IPS-NIHi11 (cell line): ENCODE results near the gene COL9A1.
"Not testable (repeated sequence)": the region's sequence is repeated elsewhere in the genome, so short reads cannot be mapped to it uniquely, and the experiment has no call there.

Experiments
- DNase-seq: peaks from one replicate; pipeline ENCODE4 v3.0.0; 2012; ENCODE audit warnings: mixed read lengths, low spot score

COL9A1 gene

GRCh38 chr6:70303034-70303525 lies at the start of gene COL9A1:
Gene COL9A1 (minus strand): TSS chr6:70303084. CDS start chr6:70302924, 160 bp downstream.
- no peak for DNase-seq

DNA sequence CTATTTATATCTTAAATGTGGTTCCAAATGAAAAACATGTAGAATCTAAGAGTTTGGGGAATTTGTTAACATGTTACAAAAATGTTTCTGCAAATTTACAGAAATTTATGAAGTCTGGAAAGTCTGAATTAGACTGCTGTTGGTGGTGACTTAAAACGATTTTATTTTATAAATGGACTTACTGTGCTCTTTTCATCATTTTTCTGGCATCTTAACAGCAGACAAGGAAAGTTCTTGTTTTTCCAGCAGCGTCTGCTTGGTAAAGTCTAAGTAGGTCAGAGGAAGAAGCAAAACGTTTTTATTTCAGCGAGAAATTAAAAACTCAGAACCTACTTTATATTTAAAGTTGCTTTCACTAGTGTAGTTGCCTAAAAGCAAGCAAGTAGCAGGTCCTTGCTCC lies 48.6 kb upstream of the COL9A1 start:
- DNase-seq: no peak

DNA sequence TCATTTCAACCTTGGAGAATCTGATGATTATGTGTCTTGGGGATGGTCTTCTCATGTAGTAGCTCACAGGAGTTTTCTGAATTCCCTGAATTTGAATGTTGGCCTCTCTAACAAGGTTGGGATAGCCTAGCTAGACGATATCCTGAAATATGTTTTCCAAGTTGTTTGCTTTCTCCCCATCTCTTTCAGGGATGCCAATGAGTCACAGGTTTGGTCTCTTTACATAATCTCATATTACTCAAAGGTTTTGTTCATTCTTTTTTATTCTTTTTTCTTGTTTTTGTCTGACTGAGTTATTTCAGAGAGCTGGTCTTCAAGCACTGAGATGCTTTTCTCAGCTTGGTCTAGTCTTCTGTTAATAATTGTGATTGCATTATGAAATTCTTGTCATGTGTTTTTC lies 42.7 kb upstream of the COL9A1 start:
- no peak for DNase-seq

DNA sequence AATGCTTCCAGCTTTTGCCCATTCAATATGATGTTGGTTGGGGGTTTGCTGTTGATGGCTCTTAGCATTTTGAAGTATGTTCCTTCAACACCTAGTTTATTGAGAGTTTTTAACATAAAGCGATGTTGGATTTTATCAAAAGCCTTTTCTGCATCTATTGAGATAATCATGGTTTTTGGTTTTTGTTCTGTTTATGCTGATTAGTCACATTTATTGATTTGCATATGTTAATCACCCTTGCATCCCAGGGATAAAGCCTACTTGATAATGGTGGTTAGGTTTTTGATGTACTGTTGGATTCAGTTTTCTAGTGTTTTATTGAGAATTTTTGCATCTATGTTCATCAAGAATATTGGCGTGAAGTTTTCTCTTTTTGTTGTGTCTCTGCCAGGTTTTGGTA lies 40.4 kb upstream of the COL9A1 start:
- DNase-seq: no peak

- not testable (repeated sequence) for DNase-seq
Observed at GRCh38 chr6:70339810-70340209, 36.9 kb upstream of the COL9A1 start.

DNA sequence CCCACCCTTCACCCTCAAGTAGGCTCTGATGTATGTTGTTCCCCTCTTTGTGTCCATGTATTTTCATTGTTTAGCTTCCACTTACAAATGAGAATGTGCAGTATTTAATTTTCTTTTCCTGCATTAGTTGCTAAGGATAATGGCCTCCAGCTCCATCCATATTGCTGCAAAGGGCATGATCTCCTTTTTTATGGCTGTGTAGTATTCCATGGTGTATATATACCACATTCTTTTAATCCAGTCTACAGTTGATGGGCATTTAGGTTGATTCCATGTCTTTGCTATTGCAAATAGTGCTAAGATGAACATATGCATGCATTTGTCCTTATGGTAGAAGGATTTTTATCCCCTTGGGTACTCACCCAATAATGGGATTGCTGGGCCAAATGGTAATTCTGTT lies 35.9 kb upstream of the COL9A1 start:
- no peak for DNase-seq

DNA sequence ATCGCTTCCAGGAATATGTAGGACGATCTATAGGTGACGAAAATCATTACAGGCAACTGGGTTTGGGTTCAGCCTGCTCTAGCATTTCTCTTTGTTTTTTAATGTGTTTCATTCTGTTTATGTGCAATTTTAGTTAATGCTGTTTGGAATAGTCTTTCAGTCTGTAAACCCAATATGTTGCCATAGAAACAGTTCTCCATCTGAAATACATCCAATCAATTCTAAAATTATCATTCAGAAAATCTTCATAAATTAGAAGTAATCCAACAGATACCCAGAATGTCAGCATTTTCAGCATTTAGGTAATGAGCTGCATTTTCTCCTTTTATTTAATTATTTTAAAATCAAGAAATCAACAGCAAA lies 34.8 kb upstream of the COL9A1 start:
- DNase-seq: no peak

DNA sequence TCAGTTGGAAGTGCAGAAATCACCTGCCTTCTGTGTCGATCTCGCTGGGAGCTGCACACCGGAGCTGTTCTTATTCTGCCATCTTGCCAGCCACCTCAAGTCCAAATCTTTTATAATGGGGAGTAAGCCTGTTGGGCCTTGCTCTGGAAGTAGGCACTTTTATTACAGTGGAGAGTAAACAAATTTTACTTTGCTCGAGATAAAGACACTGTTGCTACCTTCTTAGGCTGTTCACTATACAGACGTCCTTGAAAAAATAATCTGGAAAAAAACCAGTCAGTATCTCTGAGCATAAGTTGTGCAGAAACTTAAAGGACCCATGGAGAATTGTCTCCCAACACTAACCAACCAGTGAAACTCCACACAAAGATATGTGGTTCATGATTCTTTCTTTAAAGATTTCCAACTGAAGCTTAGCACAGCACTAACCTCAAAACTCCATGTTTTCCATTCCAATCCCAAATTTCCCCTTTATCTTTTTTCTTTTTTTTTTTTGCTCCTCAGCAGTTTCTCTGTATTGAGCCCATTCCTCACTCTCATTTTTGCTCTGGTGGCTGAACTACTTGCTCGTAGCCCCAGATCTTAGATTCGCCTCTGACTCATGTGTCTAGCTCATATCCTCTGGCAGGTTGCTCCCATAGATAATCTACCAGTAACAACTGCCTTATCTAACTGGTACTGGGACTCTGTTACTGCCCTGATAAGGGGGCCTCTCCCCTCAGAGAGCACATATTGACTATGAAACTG lies 34.3 kb upstream of the COL9A1 start:
- DNase-seq: no peak

DNA sequence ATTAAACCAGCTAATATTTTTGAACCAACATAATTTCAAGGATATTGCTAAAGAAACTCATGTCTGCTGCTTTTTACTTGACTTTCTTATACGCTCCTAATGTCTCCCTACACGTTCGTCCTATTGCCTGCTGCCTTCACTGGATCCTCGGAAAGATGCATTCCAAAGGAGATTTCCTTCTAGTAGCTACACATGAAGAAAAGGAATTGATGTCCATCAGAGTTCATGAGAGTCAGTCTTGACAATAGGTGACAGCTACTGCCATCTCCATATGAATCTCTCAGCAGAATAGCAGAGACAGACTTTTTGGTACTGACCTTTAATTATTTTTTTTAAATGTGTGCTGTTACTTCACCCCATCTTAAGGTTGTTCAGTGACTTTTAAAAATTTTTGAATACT lies 24.2 kb upstream of the COL9A1 start:
- DNase-seq: no peak

DNA sequence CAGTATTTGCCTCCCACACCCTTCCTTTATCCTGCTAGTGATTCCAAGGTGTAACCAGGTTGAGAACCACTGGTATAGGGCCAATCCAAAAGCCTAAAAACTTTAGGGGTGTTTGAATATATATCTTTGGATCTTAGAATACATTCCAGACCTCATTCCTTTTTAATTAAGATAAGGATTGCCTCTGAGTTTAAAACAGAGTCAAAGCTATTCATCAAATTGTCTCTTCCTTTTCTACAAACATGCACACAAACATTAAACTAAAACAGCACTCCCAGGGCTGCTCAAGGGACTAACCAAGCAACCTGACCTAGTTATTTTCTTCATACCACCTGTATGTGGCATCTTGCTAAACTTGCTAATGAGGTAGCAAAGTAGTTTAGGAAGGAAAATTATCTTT lies 22.1 kb upstream of the COL9A1 start:
- no peak for DNase-seq

DNA sequence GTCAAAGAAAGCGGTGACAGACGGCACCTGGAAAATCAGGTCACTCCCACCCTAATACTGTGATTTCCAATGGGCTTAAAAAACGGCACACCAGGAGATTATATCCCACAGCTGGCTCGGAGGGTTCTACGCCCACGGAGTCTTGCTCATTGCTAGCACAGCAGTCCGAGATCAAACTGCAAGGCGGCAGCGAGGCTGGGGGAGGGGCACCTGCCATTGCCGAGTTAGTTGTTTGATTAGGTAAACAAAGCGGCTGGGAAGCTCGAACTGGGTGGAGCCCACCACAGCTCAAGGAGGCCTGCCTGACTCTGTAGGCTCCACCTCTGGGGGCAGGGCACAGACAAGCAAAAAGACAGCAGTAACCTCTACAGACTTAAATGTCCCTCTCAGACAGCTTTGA lies 14.9 kb upstream of the COL9A1 start:
- DNase-seq: not testable (repeated sequence)

- DNase-seq: no peak
Observed at GRCh38 chr6:70315079-70315751, 12.3 kb upstream of the COL9A1 start.

DNA sequence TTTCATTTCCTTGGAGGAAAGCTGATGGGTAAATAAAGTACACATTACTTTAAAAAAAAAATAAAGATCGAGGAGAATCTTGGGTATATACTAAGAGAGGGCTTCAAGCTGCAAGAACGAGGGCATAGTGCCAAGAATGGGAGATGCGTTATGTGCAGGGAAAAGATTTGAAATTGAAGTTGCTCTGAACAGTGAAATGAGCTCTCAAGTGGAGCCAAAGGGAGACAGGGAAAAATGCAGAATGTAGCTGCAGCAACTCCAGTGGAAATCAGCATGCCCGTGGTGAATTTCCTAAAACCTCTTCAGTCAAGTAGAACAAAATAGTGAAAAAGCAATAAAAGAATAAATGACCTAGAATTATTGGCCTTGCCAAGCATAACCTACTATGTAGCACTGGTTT lies 11.4 kb upstream of the COL9A1 start:
- DNase-seq: no peak

DNA sequence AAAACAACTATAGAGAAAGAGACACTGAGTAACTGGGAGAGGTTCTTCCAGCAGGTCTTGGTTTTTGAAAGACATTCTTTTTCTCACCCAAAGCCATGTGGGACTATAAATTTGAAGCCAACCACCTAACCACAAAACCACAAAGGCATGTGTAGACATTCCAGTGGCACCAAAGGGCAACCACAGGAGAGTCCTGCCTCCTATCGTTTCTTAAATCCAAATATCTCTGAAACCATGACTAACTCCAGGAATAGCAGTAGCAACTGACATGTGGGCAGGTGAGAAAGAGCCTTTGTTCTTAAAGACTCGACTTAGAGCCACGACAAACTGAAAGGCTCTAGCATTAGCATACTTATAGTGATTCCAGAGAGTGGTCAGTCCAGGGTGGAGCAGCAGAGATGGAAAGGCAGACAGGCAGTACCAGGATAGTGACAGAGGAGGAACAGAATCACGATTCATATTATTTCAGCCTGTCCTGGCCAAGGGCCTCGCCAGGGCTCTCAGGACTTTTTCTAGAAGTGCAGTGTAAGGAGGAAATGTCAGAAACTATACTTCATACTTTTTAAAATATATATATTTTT lies 9.4 kb upstream of the COL9A1 start:
- DNase-seq: no peak

DNA sequence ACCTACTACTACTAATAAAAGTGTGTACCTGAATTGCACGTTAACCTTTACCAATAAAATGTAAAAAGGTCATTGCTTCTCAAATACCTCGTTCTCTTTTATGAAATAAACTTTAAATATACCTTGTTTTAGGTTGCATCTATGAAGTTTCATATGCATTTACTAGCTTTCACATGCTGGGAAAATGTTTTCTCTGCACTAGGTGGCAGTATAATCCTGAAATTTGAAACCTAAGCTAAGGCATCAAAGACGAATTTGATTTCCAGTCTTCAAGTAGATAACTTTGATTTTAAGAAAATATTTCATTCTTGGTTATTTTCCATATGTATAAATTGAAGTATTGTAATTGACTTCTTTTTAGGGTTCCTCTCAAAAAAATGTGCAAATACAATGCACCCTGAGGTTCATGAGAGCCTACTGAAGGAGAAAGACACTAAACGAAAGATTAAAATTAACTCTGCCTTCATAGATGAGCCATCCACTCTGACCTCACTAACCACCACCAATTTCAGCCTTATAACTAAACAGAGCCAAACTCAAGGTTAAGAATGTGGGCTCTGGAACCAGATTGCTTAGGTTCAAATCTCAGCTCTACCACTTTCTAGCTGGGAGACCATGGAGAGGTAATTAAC lies 7.3 kb upstream of the COL9A1 start:
- no peak for DNase-seq

DNA sequence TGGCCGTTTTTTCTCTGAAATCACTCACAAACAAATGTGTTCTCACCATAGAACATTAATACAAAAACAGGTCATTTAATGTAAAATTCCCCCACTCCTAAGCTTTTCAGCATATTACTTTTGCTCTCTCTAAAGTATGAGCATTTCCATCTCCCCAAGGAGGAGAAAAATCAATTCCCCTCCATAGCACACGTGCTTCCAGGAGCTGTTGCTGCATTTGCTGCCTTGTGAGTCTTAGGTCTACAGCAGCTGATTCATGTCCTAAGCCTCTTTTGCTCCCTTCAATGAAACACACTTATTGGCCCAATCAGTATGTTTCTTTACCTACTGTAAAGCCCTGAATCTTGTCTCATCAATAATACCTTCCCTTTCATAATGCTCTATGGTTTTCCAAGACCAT lies 6.4 kb upstream of the COL9A1 start:
- no peak for DNase-seq

- not testable (repeated sequence) for DNase-seq
Observed at GRCh38 chr6:70308142-70308541, 5.3 kb upstream of the COL9A1 start.

- no peak for DNase-seq
Observed at GRCh38 chr6:70307008-70307407, 4.1 kb upstream of the COL9A1 start.

DNA sequence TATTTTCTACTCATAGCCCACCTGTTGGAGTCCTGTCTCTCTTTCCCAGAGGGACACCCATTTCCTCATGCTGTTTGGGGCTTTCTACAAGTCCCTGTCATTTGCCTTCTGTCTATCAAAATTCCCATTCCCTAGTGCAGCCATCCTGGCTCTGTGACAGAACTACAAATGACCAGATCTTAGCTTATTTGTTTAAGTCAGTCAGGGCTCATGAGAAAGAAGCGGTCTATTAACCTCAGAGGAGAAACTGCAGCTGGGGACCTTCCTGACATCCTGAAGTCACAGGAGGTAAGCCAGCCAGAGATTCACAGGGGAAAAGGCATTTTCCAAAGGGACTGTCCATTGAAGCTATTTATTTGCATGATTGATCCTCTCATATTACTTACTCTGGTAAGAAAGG lies 1.7 kb upstream of the COL9A1 start:
- DNase-seq: no peak

DNA sequence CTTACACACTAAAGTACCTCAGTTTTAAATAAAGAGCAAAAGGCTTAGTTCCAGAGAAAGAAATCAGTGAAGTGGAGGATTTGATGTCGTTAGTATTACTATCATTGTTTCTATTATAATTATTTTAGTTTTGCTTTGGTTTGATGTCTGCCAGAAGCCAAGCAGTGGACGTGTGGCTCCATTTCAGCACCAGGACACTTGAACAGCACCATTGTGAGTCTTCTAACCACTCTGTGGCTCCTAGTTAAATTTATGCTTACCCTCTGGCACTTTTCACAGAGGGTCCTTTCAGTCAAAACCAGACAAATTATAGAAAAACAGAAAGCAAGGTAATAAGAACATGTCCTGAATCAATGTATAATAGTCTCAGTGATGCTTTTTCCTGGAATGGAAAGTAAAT lies 3.4 kb downstream of the COL9A1 start:
- peak; percentile 33 for DNase-seq

GRCh38 chr6:70298068-70298467 lies 4.8 kb downstream of the COL9A1 start:
- DNase-seq: no peak

DNA sequence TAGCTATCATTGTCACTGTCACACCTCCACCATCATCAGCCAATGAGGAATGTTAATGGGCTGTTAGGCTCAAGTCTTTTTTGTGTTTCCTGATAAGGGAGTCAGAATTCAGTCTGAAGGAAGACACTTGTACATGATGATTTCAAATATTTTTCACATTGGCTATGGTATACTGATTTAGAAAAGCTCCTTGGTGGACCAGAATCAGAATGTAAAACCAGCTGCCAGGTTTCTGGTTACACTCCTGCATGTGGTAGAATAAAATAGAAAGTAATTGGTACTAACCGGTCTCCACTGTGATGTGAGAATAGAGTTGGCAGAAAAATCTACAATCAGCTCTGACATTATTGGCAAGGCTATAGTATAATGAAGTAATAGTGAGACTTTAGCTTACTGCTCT lies 10.7 kb downstream of the COL9A1 start:
- DNase-seq: no peak

- DNase-seq: peak; percentile 17
Observed at GRCh38 chr6:70289299-70289698, 13.6 kb downstream of the COL9A1 start.
